Adipocyte (in vitro differentiated cells): ENCODE results near the gene SYNDIG1L.

ENCODE experiments used
- DNase-seq: peaks from one replicate; pipeline ENCODE4 v3.0.0-alpha.2; 2015; ENCODE audit warnings: low read depth
- H3K27me3 ChIP-seq: replicated peaks from 2 replicates; pipeline ENCODE4 v1.7.0; 2013; ENCODE audit warnings: mild to moderate bottlenecking, low read length, moderate library complexity; ENCODE audit not compliant: control insufficient read depth, insufficient read depth
- H3K36me3 ChIP-seq: 2 replicates; pipeline ENCODE4 v1.7.0; 2013; ENCODE audit warnings: low read length, mild to moderate bottlenecking, moderate library complexity; ENCODE audit not compliant: control insufficient read depth, insufficient read depth, severe bottlenecking
- H3K4me1 ChIP-seq: 2 replicates; pipeline ENCODE4 v1.7.0; 2013; ENCODE audit warnings: mild to moderate bottlenecking, low read length, moderate library complexity; ENCODE audit not compliant: control insufficient read depth, insufficient read depth
- H3K4me3 ChIP-seq: 2 replicates; pipeline ENCODE4 v1.7.0; 2013; ENCODE audit warnings: mild to moderate bottlenecking, low read length, moderate library complexity
- H3K9ac ChIP-seq: 2 replicates; pipeline ENCODE4 v1.7.0; 2013; ENCODE audit warnings: mild to moderate bottlenecking, low read length, moderate library complexity
- H3K9me3 ChIP-seq: 2 replicates; pipeline ENCODE4 v1.7.0; 2013; ENCODE audit warnings: mild to moderate bottlenecking, low read length, moderate library complexity; ENCODE audit not compliant: control insufficient read depth

Gene SYNDIG1L

DNA sequence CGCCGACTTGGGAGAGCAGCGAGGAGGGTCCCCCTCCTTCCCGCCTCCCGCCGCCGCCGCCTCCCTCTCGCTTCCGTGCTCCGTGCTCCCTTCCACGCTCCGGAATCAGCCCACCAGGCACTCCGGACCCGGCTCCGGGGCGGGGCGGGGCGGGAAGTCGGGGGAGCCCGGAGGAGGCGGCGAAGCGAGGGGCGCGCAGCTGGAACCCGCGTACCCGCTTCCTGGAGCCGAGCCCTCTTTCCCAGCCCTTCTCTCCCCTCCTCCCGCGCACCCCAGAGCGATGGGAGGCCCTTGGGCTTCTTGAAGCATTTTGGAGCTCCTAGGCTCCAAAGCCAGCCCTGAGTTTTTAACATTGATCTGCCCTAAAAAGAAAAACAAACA lies at the start of gene SYNDIG1L:
SYNDIG1L (minus strand) TSS at position 9 of the 381 bp plus-strand sequence. CDS start 16,466 bp downstream, outside the sequence.
- Histone ChIP-seq H3K9ac (no peak within 1 kb of the TSS), H3K4me1 (no peaks in the 10 kb centered on the region), H3K9me3 (peaks cover 7% of the 10 kb centered on the region), H3K27me3 (peaks cover 73% of the 10 kb centered on the region), H3K4me3 (no peak within 1 kb of the TSS), H3K36me3 (no peaks in the 10 kb centered on the region)
- DNase-seq, result no peak

GRCh38 chr14:74475678-74476077 lies 49.7 kb upstream of the SYNDIG1L start:
- Histone ChIP-seq H3K9ac (peak overlapping the region; percentile 37), H3K4me3 (no peak overlapping the region), H3K27me3 (no peaks in the 10 kb centered on the region), H3K4me1 (peaks cover 28% of the 10 kb centered on the region), H3K9me3 (no peaks in the 10 kb centered on the region), H3K36me3 (peaks cover 28% of the 10 kb centered on the region)
- DNase-seq, result peak; percentile 69

DNA sequence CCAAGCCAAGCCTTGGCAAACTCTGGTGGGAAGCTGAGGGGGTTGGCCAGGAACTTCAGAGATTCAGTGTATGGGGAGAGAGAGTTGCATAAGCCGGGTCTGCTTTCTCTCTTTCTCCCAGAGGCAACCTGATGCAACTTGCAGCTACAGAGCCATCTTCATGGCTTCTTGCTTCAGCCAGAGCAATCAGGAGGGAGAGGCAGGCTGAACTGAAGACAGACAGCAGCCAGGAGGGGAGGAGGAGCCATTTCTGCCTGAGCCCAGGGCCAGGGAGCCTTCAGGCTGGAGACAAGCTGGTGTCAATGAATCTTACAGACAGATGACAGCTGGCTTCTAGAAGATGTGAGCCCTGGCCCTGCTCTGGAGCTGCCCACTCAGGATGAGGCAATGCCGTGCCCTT lies 48.4 kb upstream of the SYNDIG1L start:
- DNase-seq, result peak; percentile 19
- H3K9me3 ChIP-seq, result no peaks in the 10 kb centered on the region
- no peak overlapping the region for H3K4me3 ChIP-seq
- peaks cover 14% of the 10 kb centered on the region for H3K36me3 ChIP-seq
- H3K9ac ChIP-seq, result peak overlapping the region; percentile 37
- peaks cover 39% of the 10 kb centered on the region for H3K4me1 ChIP-seq
- no peaks in the 10 kb centered on the region for H3K27me3 ChIP-seq

GRCh38 chr14:74472601-74473000 lies 46.6 kb upstream of the SYNDIG1L start:
- no peak overlapping the region for H3K9ac ChIP-seq
- DNase-seq, result no peak
- H3K27me3 ChIP-seq, result no peaks in the 10 kb centered on the region
- H3K9me3 ChIP-seq, result no peaks in the 10 kb centered on the region
- peaks cover 2% of the 10 kb centered on the region for H3K36me3 ChIP-seq
- no peak overlapping the region for H3K4me3 ChIP-seq
- H3K4me1 ChIP-seq, result peaks cover 39% of the 10 kb centered on the region

GRCh38 chr14:74469548-74470518 lies 43.8 kb upstream of the SYNDIG1L start:
- H3K9me3 ChIP-seq, result no peaks in the 10 kb centered on the region
- H3K4me3 ChIP-seq, result no peak overlapping the region
- no peak for DNase-seq
- H3K9ac ChIP-seq, result no peak overlapping the region
- peaks cover 2% of the 10 kb centered on the region for H3K36me3 ChIP-seq
- H3K4me1 ChIP-seq, result peaks cover 23% of the 10 kb centered on the region
- H3K27me3 ChIP-seq, result no peaks in the 10 kb centered on the region

DNA sequence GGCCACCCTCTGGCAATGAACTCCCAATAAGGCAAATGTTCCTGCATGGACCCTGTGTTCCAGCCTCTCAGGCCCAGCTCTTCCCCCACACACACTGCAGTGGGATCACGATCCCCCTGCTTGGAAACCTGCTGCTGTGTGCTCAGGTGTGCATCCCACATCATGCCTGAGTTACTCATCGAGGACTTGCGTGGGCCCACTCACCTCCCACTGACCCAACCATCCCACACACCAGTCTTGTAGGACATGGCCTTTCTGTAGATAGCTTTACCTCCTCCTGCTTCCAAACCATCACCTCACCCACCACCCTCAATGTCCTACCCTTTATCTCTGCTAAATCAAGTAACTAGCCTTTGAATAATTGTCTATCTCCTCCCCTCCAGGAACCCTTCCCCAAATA lies 42.5 kb upstream of the SYNDIG1L start:
- H3K9ac ChIP-seq, result no peak overlapping the region
- H3K27me3 ChIP-seq, result peaks cover 7% of the 10 kb centered on the region
- H3K4me1 ChIP-seq, result peaks cover 13% of the 10 kb centered on the region
- no peak for DNase-seq
- H3K4me3 ChIP-seq, result no peak overlapping the region
- peaks cover 1% of the 10 kb centered on the region for H3K36me3 ChIP-seq
- no peaks in the 10 kb centered on the region for H3K9me3 ChIP-seq

- Histone ChIP-seq H3K27me3 (peaks cover 15% of the 10 kb centered on the region), H3K9ac (no peak overlapping the region), H3K4me3 (no peak overlapping the region), H3K4me1 (peaks cover 10% of the 10 kb centered on the region), H3K36me3 (no peaks in the 10 kb centered on the region), H3K9me3 (no peaks in the 10 kb centered on the region)
- no peak for DNase-seq
Measured at GRCh38 chr14:74465335-74465734, 39.3 kb upstream of the SYNDIG1L start.

DNA sequence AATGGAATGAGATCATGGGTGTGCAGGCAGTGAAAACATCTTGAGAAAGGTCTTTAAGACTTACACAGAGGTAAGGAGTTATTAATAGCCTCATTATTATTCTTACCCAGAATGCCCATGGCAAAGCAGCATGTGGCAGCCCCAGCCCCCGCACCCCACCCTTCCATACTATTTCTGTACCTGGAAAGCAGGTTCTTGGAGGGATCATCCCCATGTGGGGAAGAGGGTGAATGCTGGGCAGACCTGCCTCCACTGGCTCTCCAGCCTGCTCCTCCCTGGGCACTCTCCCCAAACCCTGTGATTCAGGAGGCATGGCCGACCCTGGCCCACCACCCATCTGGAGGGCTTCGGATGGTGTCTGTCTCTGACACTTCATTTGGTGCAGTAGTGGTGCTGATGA lies 38.8 kb upstream of the SYNDIG1L start:
- Histone ChIP-seq H3K9me3 (no peaks in the 10 kb centered on the region), H3K36me3 (no peaks in the 10 kb centered on the region), H3K4me3 (no peak overlapping the region), H3K4me1 (peaks cover 8% of the 10 kb centered on the region), H3K9ac (no peak overlapping the region), H3K27me3 (peaks cover 15% of the 10 kb centered on the region)
- no peak for DNase-seq

DNA sequence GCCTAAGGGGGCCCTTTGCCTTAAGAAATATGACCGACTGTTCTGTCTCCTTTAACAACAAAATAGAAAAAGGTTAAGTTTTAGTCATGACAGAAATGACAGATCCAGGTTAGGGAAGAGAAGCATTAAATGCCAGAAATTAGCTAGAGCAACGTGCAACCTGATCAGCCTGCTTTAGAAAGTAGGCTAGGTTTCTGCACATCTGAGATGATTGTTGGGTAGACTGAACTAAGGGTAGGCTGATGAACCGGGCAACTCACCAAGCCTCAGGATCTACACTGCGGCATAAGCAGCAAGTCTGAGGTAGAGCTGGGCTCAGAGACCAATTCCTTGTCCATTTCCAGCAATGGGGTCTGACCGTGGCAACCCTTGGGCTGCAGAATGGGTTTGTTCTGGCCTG lies 37.7 kb upstream of the SYNDIG1L start:
- Histone ChIP-seq H3K9ac (no peak overlapping the region), H3K4me3 (no peak overlapping the region), H3K9me3 (no peaks in the 10 kb centered on the region), H3K4me1 (peaks cover 5% of the 10 kb centered on the region), H3K27me3 (peaks cover 15% of the 10 kb centered on the region), H3K36me3 (no peaks in the 10 kb centered on the region)
- DNase-seq, result no peak

- Histone ChIP-seq H3K9ac (no peak overlapping the region), H3K27me3 (peaks cover 15% of the 10 kb centered on the region)
- no peak for DNase-seq
Measured at GRCh38 chr14:74462993-74463392, 37.0 kb upstream of the SYNDIG1L start.

GRCh38 chr14:74459976-74460375 lies 34.0 kb upstream of the SYNDIG1L start:
- Histone ChIP-seq H3K36me3 (no peaks in the 10 kb centered on the region), H3K4me3 (no peak overlapping the region), H3K9me3 (no peaks in the 10 kb centered on the region), H3K9ac (no peak overlapping the region), H3K4me1 (peaks cover 5% of the 10 kb centered on the region), H3K27me3 (peaks cover 25% of the 10 kb centered on the region)
- DNase-seq, result no peak

More at GRCh38 chr14:74462993-74463392, 37.0 kb upstream of the SYNDIG1L start:
- Histone ChIP-seq H3K4me3 (no peak overlapping the region), H3K9me3 (no peaks in the 10 kb centered on the region), H3K4me1 (peaks cover 5% of the 10 kb centered on the region), H3K36me3 (no peaks in the 10 kb centered on the region)
